ENCODE results near the gene CDK3. TPM values are rescaled to one million over a fixed set of nuclear protein-coding genes. Genes with fewer than 3 reads are reported as not detected.
"Not testable (repeated sequence)": the region's sequence is repeated elsewhere in the genome, so short reads cannot be mapped to it uniquely, and the experiment has no call there.

Gene CDK3
- polyA plus RNA-seq, 4 donors: 7.9 to 82.3 (median 41.7) TPM

DNA sequence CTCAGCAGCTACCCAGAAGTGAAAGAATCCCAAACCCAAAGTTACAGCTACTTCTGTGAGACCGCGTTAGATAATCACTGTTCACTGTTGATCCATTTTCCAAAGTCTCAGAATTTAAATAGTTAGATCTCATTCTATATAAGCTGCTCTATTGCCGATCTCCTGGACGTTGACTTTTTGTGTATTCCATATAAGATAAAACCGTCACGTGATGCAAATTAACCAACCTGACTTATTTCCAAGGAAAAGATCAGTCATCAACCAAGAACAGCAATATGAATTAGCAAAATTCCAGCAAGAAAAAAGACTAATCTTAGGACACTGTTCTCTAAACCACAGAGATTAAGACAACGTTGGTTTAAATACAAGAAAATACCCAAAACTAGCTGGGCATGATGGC lies 30.0 kb upstream of the CDK3 start:
- H3K4me3 ChIP-seq (ENCODE audit: low read depth in 1 of 3, low read length in 3 of 3): no peak overlapping the region
- no peaks in the 10 kb centered on the region for H3K9me3 ChIP-seq (ENCODE audit: control insufficient read depth in 2 of 2, insufficient read depth in 1 of 2, low read depth in 1 of 2, low read length in 1 of 2)
- peak overlapping the region in 2 of 3 donors; percentile 25 to 52 for H3K27ac ChIP-seq (ENCODE audit: low read depth in 1 of 3, low read length in 2 of 3)
- peaks cover 0 to 67% (median 15%) of the 10 kb centered on the region in 3 donors for H3K36me3 ChIP-seq (ENCODE audit: control insufficient read depth in 3 of 3, insufficient read depth in 2 of 3, low read depth in 1 of 3, low read length in 3 of 3)
- WGBS, 3 donors: 84 to 85% (median 85%) methylated on average over 7 of the region's 7 CpGs
- FAIRE-seq (no peak), DNase-seq (no peak)
- no peaks in the 10 kb centered on the region for H3K27me3 ChIP-seq (ENCODE audit: control insufficient read depth in 3 of 3, insufficient read depth in 3 of 3, low read length in 3 of 3)
- H3K4me1 ChIP-seq (ENCODE audit: control insufficient read depth in 3 of 3, insufficient read depth in 2 of 3, low read depth in 1 of 3, low read length in 2 of 3): peaks cover 2 to 13% (median 3%) of the 10 kb centered on the region in 3 donors

DNA sequence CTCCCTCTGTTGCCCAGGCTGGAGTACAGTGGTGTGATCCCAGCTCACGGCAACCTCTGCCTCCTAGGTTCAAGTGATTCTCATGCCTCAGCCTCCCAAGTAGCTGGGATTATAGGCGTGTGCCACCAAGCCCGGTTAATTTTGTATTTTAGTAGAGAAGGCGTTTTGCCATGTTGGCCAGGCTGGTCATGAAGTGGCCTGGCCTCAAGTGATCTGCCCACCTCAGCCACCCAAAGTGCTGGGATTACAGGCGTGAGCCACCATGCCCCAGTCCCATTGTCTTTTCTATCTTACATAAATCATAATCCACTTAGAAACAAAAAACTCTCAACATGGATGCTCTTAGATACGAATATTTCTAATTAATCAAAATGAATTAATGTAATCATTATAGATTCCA lies 25.5 kb upstream of the CDK3 start:
- peak overlapping the region; percentile 27 to 92 (median 72) for H3K27ac ChIP-seq (ENCODE audit: low read depth in 1 of 3, low read length in 2 of 3)
- not testable (repeated sequence) for DNase-seq; H3K27me3 ChIP-seq (ENCODE audit: control insufficient read depth in 3 of 3, insufficient read depth in 3 of 3, low read length in 3 of 3)

DNA sequence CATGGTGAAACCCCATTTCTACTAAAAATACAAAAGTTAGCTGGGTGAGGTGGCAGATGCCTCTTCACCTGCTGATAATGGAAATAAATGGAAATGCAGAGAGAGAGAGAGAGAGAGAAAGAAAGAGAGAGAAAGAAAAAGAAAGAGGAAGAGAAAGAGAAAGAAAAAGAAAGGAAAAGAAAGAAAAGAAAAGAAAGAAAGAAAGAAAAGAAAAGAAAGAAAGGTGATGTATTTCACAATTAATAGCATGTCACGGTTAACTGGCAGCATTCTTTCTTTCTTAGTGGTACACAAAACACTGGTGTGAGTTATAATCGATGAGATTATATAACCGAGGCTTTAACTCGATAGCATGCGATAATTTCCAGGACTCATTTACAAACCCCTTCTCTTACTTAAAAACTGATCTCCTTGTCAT lies 24.9 kb upstream of the CDK3 start:
- Histone ChIP-seq H3K4me3 (ENCODE audit: low read depth in 1 of 3, low read length in 3 of 3) (peak overlapping the region in 2 of 3 donors; percentile 14 to 44), H3K27me3 (ENCODE audit: control insufficient read depth in 3 of 3, insufficient read depth in 3 of 3, low read length in 3 of 3) (no peaks in the 10 kb centered on the region), H3K4me1 (ENCODE audit: control insufficient read depth in 3 of 3, insufficient read depth in 2 of 3, low read depth in 1 of 3, low read length in 2 of 3) (peaks cover 2 to 33% (median 3%) of the 10 kb centered on the region in 3 donors), H3K27ac (ENCODE audit: low read depth in 1 of 3, low read length in 2 of 3) (peak overlapping the region; percentile 70 to 92 (median 72)), H3K9me3 (ENCODE audit: control insufficient read depth in 2 of 2, insufficient read depth in 1 of 2, low read depth in 1 of 2, low read length in 1 of 2) (no peaks in the 10 kb centered on the region), H3K36me3 (ENCODE audit: control insufficient read depth in 3 of 3, insufficient read depth in 2 of 3, low read depth in 1 of 3, low read length in 3 of 3) (peaks cover 0 to 36% (median 10%) of the 10 kb centered on the region in 3 donors)
- no peak for FAIRE-seq
- no peak for DNase-seq
- WGBS, 3 donors: 16 to 50% (median 45%) methylated on average over 5 of the region's 5 CpGs

More for the DNA sequence above, 25.5 kb upstream of the CDK3 start:
- peaks cover 0 to 38% (median 10%) of the 10 kb centered on the region in 3 donors for H3K36me3 ChIP-seq (ENCODE audit: control insufficient read depth in 3 of 3, insufficient read depth in 2 of 3, low read depth in 1 of 3, low read length in 3 of 3)
- WGBS, 3 donors: 80 to 94% (median 82%) methylated on average over 6 of the region's 6 CpGs
- H3K4me3 ChIP-seq (ENCODE audit: low read depth in 1 of 3, low read length in 3 of 3): peak overlapping the region in 2 of 3 donors; percentile 14 to 44
- H3K4me1 ChIP-seq (ENCODE audit: control insufficient read depth in 3 of 3, insufficient read depth in 2 of 3, low read depth in 1 of 3, low read length in 2 of 3): peaks cover 2 to 30% (median 3%) of the 10 kb centered on the region in 3 donors
- not testable (repeated sequence) for FAIRE-seq; H3K9me3 ChIP-seq (ENCODE audit: control insufficient read depth in 2 of 2, insufficient read depth in 1 of 2, low read depth in 1 of 2, low read length in 1 of 2)

DNA sequence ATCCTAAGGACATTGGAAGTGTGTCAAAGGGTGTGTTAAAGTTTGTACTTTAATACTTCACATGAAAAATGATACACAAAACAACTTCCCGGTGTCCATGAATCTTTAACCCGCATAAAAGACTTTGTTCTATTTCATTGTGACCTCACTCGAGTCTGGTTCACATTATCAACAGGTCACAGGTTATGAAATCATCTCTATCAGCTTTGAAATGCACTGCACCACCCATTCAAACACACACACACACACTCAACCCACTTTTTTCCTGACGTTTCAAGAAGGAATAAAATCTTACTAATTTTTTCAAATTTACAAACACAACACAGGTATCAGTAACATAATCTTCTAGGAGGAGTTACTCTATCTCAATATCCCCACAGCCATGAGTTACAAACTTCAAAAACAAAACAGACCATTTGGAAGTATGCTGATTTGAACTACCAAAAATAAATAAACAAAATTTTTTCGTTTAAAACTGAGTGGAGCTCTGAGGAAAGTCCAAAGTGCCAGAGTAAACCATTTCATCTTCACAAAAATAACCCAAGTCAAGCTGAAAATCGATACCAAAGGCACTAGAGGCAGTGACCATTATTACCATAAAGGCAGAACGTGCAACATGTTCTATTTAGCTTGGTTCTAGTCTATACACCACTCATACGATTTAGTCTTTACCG lies 24.3 kb upstream of the CDK3 start:
- peaks cover 2 to 37% (median 3%) of the 10 kb centered on the region in 3 donors for H3K4me1 ChIP-seq (ENCODE audit: control insufficient read depth in 3 of 3, insufficient read depth in 2 of 3, low read depth in 1 of 3, low read length in 2 of 3)
- 15 to 41% (median 30%) methylated on average over 9 of the region's 9 CpGs for WGBS, 3 donors
- FAIRE-seq: no peak
- peaks cover 0 to 31% (median 9%) of the 10 kb centered on the region in 3 donors for H3K36me3 ChIP-seq (ENCODE audit: control insufficient read depth in 3 of 3, insufficient read depth in 2 of 3, low read depth in 1 of 3, low read length in 3 of 3)
- peak overlapping the region; percentile 59 to 92 (median 66) for H3K27ac ChIP-seq (ENCODE audit: low read depth in 1 of 3, low read length in 2 of 3)
- DNase-seq: peak; percentile 86 to 96
- H3K9me3 ChIP-seq (ENCODE audit: control insufficient read depth in 2 of 2, insufficient read depth in 1 of 2, low read depth in 1 of 2, low read length in 1 of 2): no peaks in the 10 kb centered on the region
- H3K27me3 ChIP-seq (ENCODE audit: control insufficient read depth in 3 of 3, insufficient read depth in 3 of 3, low read length in 3 of 3): no peaks in the 10 kb centered on the region
- H3K4me3 ChIP-seq (ENCODE audit: low read depth in 1 of 3, low read length in 3 of 3): peak overlapping the region in 2 of 3 donors; percentile 44 to 69

DNA sequence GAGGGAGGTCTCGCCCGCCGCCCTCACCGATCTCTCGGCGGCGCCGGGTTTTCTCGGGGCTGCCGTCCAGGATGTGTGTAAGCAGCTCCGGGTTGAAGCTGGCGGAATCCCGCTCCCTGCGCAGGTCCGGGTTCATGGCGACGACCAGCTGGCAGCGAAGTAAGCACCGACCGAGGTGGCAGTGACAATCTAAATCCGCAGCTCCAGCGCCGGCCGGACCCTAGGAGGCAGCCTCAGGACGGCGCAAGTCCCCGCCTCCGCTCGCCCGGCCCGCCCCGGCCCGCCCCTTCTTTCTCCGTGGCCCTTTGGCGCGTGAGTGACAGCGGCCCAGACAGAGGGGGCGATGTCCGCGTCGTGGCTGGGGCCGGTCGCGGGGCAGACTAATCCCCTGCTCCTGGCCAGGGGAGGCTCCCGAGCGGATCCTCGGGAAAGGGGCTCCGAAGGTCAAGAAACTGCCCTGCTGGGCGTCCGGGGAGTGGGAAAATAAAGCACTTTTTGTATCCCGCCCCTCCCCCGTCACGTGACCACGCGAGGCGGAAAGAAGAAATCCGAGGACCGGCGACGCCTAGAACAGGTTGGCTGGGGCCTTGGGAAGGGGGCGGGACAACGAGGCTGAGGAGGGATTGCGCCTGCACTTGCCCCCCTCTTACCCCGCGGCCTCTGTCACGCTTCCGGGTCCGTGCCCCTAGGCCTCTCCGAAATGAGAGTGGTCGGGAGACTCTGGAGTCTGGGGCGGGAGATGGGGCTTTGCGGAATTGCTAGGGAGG lies 21.5 kb upstream of the CDK3 start, which contains the start of the genes ACOX1 and TEN1:
Gene ACOX1 (minus strand): TSS at position 229 of the 767 bp plus-strand sequence. CDS start 93 bp downstream, at position 136.
Gene TEN1 (plus strand): TSS at position 303 of the 767 bp plus-strand sequence. CDS start 6,953 bp downstream, outside the sequence.
- Histone ChIP-seq H3K9me3 (ENCODE audit: control insufficient read depth in 2 of 2, insufficient read depth in 1 of 2, low read depth in 1 of 2, low read length in 1 of 2) (no peaks in the 10 kb centered on the region), H3K4me3 (ENCODE audit: low read depth in 1 of 3, low read length in 3 of 3) (peak within 1 kb of the TSS; percentile 69 to 87 (median 84)), H3K36me3 (ENCODE audit: control insufficient read depth in 3 of 3, insufficient read depth in 2 of 3, low read depth in 1 of 3, low read length in 3 of 3) (peaks cover 0 to 16% (median 0%) of the 10 kb centered on the region in 3 donors), H3K27me3 (ENCODE audit: control insufficient read depth in 3 of 3, insufficient read depth in 3 of 3, low read length in 3 of 3) (no peaks in the 10 kb centered on the region), H3K4me1 (ENCODE audit: control insufficient read depth in 3 of 3, insufficient read depth in 2 of 3, low read depth in 1 of 3, low read length in 2 of 3) (peaks cover 0 to 62% (median 3%) of the 10 kb centered on the region in 3 donors), H3K27ac (ENCODE audit: low read depth in 1 of 3, low read length in 2 of 3) (peak within 1 kb of the TSS; percentile 92 to 98 (median 95))
- DNase-seq (peak; percentile 98 to 99), FAIRE-seq (no peak)
- WGBS, 3 donors: 0 to 1% (median 0%) methylated on average over 60 to 72 of the region's 72 CpGs

DNA sequence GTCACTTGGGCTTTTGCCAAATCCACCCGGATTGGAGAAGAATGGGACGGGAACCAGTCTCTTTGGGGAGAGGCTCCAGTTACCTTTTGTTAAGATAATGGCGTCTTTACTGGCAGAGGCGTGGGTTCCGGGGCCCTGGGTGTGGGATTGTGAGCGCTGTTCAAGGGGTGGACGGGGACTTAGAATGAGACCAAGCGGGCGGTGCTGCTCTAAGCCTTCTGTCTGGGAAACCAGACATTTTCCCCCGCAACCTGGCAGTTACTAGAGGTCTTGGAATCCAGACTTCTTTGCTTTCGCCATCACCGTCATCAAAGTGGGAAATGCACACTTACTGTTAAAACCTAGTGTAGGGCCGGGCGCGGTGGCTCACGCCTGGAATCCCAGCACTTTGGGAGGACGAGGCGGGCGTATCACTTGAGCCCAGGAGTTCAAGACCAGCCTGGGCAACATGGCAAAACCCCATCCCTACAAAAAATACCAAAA lies 20.9 kb upstream of the CDK3 start:
- Histone ChIP-seq H3K36me3 (ENCODE audit: control insufficient read depth in 3 of 3, insufficient read depth in 2 of 3, low read depth in 1 of 3, low read length in 3 of 3) (peaks cover 0 to 13% (median 0%) of the 10 kb centered on the region in 3 donors), H3K9me3 (ENCODE audit: control insufficient read depth in 2 of 2, insufficient read depth in 1 of 2, low read depth in 1 of 2, low read length in 1 of 2) (no peaks in the 10 kb centered on the region), H3K27ac (ENCODE audit: low read depth in 1 of 3, low read length in 2 of 3) (peak overlapping the region; percentile 92 to 98 (median 95)), H3K4me3 (ENCODE audit: low read depth in 1 of 3, low read length in 3 of 3) (peak overlapping the region; percentile 61 to 84 (median 69)), H3K4me1 (ENCODE audit: control insufficient read depth in 3 of 3, insufficient read depth in 2 of 3, low read depth in 1 of 3, low read length in 2 of 3) (peaks cover 0 to 59% (median 3%) of the 10 kb centered on the region in 3 donors), H3K27me3 (ENCODE audit: control insufficient read depth in 3 of 3, insufficient read depth in 3 of 3, low read length in 3 of 3) (no peaks in the 10 kb centered on the region)
- WGBS, 3 donors: 1 to 3% (median 1%) methylated on average over 19 of the region's 19 CpGs
- DNase-seq (no peak), FAIRE-seq (no peak)

DNA sequence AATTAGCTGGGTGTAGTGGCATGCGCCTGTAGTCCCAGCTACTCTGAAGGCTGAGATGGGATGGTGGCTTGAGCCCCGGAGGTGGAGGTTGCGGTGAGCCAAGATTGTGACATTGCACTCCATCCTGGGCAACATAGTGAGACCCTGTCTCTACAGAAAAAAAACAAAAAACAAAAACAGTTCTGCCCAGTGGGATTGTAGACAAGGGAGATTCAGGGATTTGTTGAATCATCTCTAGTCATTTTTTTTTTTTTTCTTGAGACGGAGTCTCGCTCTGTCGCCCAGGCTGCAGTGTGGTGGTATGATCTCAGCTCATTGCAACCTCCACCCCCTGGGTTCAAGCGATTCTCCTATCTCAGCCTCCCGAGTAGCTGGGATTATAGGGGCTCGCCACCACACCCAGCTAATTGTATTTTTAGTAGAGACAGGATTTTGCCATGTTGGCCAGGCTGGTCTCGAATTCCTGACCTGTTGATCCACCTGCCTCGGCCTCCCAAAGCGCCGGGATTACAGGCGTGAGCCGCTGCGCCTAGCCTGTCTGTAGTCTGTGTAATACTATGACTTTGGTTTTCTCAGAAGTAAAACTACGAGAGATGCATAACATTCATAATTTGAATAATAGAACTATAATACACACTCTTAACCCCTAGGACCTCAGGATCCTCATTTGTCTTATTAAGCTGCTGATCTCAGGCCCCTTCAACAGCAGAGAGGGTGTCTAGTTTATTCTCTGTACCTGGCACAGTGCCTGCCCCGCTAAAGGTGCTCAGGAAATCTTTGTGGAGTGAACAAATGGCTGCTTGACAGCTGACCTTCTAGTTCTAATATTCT lies 20.3 kb upstream of the CDK3 start:
- H3K27me3 ChIP-seq (ENCODE audit: control insufficient read depth in 3 of 3, insufficient read depth in 3 of 3, low read length in 3 of 3): no peaks in the 10 kb centered on the region
- peak overlapping the region in 2 of 3 donors; percentile 69 to 84 for H3K4me3 ChIP-seq (ENCODE audit: low read depth in 1 of 3, low read length in 3 of 3)
- FAIRE-seq (no peak), DNase-seq (no peak)
- WGBS, 3 donors: 72 to 80% (median 74%) methylated on average over 18 of the region's 18 CpGs
- peak overlapping the region; percentile 92 to 98 (median 95) for H3K27ac ChIP-seq (ENCODE audit: low read depth in 1 of 3, low read length in 2 of 3)
- no peaks in the 10 kb centered on the region for H3K9me3 ChIP-seq (ENCODE audit: control insufficient read depth in 2 of 2, insufficient read depth in 1 of 2, low read depth in 1 of 2, low read length in 1 of 2)
- H3K4me1 ChIP-seq (ENCODE audit: control insufficient read depth in 3 of 3, insufficient read depth in 2 of 3, low read depth in 1 of 3, low read length in 2 of 3): peaks cover 0 to 55% (median 3%) of the 10 kb centered on the region in 3 donors
- H3K36me3 ChIP-seq (ENCODE audit: control insufficient read depth in 3 of 3, insufficient read depth in 2 of 3, low read depth in 1 of 3, low read length in 3 of 3): peaks cover 0 to 13% (median 0%) of the 10 kb centered on the region in 3 donors

Measured in small intestine (tissue), 7 donors.